WI38 (cell line): Measurements from ENCODE around the gene OR9Q1.

Experiments used
- H3K4me3 ChIP-seq: 2 replicates; pipeline ENCODE4 v1.5.1; 2011; ENCODE audit warnings: low read depth, mild to moderate bottlenecking, control low read depth, low read length
- TF ChIP-seq, protein P1 (sequence below): IDR thresholded peaks from 2 replicates; pipeline ENCODE4 v1.5.1; 2012; ENCODE audit warnings: low read depth, mild to moderate bottlenecking, control low read depth, low read length

OR9Q1 gene

DNA sequence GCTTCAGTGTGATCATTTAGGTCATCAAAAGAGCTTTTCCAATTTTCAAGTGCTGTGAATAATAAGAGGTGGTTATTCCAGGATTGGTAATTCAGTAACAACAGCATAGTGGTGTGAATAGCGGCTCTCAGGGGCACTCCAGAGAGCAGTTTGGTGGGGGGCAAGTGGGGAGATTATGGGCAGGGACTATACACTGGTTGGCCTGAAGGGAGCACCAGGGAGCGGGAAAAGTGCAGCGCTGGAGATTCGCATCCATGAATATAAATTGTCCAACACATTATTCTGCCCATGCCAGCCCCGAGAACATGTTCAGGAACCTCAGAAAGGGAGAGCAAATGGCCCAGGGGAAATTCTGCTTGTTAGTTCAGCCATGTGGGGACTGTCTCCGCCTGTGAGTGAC, 45.0 kb downstream of the OR9Q1 start:
- TF ChIP-seq, protein P1, sequence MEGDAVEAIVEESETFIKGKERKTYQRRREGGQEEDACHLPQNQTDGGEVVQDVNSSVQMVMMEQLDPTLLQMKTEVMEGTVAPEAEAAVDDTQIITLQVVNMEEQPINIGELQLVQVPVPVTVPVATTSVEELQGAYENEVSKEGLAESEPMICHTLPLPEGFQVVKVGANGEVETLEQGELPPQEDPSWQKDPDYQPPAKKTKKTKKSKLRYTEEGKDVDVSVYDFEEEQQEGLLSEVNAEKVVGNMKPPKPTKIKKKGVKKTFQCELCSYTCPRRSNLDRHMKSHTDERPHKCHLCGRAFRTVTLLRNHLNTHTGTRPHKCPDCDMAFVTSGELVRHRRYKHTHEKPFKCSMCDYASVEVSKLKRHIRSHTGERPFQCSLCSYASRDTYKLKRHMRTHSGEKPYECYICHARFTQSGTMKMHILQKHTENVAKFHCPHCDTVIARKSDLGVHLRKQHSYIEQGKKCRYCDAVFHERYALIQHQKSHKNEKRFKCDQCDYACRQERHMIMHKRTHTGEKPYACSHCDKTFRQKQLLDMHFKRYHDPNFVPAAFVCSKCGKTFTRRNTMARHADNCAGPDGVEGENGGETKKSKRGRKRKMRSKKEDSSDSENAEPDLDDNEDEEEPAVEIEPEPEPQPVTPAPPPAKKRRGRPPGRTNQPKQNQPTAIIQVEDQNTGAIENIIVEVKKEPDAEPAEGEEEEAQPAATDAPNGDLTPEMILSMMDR, result no peak
- H3K4me3 ChIP-seq, result no peak overlapping the region

DNA sequence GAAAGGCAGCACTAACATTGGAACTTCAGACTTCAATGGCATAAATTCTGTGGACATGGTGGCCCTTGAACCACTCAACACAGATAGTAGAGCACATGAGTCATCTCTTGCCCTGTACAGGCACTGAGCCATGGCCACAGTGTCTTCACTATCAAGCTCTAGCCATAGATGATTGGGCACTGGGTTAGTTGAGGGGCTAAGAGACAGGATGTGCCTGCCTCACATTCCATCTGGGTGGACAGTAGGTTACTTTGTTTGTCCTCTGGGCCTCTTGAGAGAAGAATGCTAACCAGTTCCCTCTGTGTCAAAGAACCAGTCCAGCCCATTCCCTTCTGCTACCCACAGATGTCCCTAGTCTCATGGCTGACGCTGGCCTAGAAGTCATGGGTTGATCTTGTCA, 46.9 kb downstream of the OR9Q1 start:
- H3K4me3 ChIP-seq, result no peak overlapping the region
- TF ChIP-seq, protein P1, result no peak

DNA sequence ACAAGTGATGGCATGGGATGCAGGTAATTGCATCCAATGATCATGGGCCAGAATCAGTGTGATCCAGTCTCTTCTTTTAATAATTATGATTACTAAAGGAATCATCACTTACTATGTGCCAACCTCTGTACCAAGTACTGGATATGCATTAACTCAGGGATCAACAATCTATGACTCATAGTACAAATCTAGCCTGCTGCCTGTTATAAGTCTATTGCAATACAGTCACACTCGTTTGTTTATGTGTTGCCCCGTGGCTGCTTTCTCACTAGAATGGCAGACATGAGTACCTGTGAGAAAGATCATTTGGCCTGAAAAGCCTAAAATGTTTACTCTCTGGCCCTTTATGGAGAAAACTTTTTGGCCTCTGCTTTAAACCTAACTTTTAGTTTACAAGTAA, 52.1 kb downstream of the OR9Q1 start:
- TF ChIP-seq, protein P1, result no peak
- no peak overlapping the region for H3K4me3 ChIP-seq

DNA sequence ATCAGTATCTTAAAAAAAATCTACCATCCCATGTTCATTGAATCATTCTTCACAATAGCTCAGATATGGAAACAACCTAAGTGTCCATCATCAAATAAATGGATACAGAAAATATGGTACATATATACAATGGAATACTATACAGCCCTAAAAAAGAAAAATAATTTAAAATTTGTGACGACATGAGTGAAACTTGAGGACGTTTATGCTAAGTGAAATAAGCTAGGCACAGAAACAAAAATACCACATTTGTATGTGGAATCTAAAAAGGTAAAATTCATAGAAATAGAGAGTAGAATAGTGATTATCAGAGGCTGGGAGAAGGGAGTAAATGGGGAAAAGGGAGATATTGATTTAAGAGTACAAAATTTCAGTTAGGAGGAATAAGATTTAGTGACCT, 62.8 kb downstream of the OR9Q1 start:
- TF ChIP-seq, protein P1, result no peak
- no peak overlapping the region for H3K4me3 ChIP-seq

DNA sequence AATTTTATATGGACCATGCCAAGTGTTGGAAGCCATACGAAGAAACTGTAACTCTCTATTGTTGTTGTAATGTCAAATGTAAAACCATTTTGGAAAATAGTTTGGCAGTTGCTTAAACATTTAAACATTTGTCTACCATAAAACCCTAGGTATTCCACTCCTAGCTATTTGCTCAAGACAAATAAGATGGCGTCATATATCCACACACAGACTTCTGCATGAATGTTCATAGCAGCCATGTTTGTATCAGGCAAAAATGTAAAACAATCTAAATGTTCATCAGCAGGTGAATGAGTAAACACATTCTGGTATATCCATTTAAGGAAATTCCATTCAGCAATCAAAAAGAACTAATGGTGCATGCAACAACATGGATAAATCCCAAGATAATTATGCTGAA, 73.8 kb downstream of the OR9Q1 start:
- no peak overlapping the region for H3K4me3 ChIP-seq
- TF ChIP-seq, protein P1, result no peak

DNA sequence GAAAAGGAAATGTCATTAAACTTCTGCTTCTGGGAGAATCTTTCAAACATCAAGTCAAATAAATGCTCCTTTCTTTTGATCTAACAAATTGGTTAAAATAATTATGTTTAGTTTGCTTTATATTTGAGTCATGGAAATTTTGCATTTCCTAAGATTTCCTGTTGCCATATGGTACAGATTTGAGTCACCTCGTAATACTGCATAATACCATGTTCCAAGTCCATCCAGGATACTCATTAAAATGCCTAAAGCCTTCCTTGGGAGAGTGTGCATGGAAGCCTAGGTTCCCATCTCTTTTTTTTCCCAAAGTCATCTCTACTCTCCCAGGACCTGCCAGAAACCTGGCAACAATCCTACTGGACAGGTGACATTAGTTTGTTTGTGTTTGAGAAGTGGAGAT, 97.4 kb downstream of the OR9Q1 start:
- TF ChIP-seq, protein P1, result no peak

DNA sequence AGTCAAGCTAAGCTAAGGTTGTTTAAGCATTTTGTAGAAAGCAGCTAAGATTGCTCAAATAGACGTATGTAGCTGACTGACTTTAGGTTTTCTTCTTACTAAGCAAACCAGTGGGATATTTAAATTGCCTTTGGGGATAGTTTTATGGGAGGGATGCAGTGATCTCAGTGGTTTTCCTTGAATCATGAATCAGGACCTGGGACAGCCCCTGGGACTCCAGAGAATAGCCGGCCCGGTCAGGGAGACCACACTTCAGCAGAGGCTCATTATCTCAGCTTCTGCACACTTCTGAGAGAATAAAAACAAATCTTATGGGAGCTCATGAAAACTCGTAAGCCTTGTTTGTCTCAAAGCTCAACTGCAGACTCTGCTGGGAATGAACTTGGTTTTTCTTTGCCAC, 101.8 kb downstream of the OR9Q1 start, which contains the start of gene OR9I1:
OR9I1 (minus strand) TSS at position 62 of the 400 bp plus-strand sequence. CDS start 6,086 bp downstream, outside the sequence.
- TF ChIP-seq, protein P1, result no peak
- no peak within 1 kb of the TSS for H3K4me3 ChIP-seq

More for the DNA sequence above, 97.4 kb downstream of the OR9Q1 start:
- H3K4me3 ChIP-seq, result no peak overlapping the region
